Measurements from ENCODE around the gene ARPP21. TPM values are rescaled to one million over a fixed set of nuclear protein-coding genes. Genes with fewer than 3 reads are reported as not detected.

The ARPP21 gene
- polyA plus RNA-seq, 1 of the 3 experiments (the other 2 are of a cell fraction) = 1.6 TPM

DNA sequence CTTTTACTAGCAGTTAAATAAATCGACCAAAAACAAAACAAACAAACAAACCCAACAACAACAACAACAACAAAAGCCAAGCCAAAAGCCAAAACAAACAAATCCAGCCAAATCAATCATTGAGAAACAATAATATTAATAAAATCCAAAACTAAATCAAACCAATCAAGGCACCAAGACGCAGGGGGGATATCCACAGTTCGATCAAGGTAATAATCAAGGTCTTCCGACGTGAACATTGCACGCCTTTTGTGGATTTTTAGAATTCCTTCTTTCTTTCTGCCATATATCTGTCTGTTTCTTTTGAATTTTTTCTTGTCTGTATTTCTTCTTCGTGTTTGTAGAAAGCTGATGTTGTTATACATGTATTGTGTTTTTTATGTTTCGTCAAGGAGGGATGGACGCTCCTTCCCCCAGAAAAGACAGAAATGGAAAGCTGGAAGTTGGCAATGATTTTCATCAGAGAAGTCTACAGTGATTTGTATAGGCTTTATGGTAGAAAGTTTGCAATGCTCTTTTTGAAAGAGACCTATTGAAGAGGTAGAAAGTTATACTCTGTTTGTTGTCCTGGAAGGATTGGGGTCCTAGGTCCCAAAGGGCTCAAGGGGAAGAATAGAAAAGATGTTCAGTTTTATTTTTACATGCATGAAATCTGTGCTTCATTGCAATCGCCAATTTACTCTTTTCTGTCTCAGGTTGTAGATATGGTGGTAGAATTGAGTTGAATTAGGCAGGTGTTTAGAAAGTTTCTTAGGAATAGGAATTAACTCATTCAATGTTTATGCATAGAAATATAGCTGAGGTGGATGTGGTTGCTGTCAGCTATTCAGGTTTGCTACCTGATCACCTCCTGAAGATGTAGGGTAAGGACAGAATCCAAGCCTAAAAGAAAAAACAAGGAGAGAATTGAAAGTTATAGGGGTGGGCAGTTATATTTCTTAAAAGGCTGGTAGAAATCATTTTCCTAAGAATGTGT lies 1.2 kb downstream of the ARPP21 start:
- Histone ChIP-seq H3K27ac (ENCODE audit: low read depth in 2 of 2, low read length in 1 of 2) (no peak overlapping the region; a peak in 1 of 4 replicates), H3K4me1 (ENCODE audit: control insufficient read depth in 1 of 2, insufficient read depth in 2 of 2, low read depth in 1 of 2, low read length in 1 of 2) (peaks cover under 1% of the 10 kb centered on the region in 2 experiments; a peak in 1 of 4 replicates), H3F3A (replicated peaks; ENCODE audit: insufficient read depth) (no peaks in the 10 kb centered on the region), H3K9me2 (no peaks in the 10 kb centered on the region), H2AFZ (ENCODE audit: low read depth) (peak overlapping the region; percentile 84; the same call in 1 of the 2 replicates), H3K9me3 (no peaks in the 10 kb centered on the region), H3K79me2 (ENCODE audit: insufficient read depth) (no peaks in the 10 kb centered on the region), H3K4me3 (ENCODE audit: low read depth in 2 of 2, low read length in 1 of 2) (peak overlapping the region; percentile 63 to 68), H3K27me3 (ENCODE audit: insufficient read depth) (no peaks in the 10 kb centered on the region), H3K36me3 (replicated peaks in 1 of 2; ENCODE audit: control insufficient read depth in 1 of 2, insufficient read depth in 2 of 2, low read length in 1 of 2) (no peaks in the 10 kb centered on the region), H4K20me1 (ENCODE audit: insufficient read depth) (no peaks in the 10 kb centered on the region), H3K4me2 (peak overlapping the region; percentile 81), H3K9ac (no peak overlapping the region)
- POLR2A ChIA-PET = no interaction called here
- CTCF ChIA-PET = interaction anchor here (0.6 to 1.8 kb wide), 4 partner anchors 9 to 268 kb away, joined by 3 to 6 read pairs (median 4); no protein-coding TSS in a partner anchor
- no peak for DNase-seq
- TF ChIP-seq TAF1 (IDR thresholded peaks at IDR 0.05; ENCODE audit: borderline replicate concordance, low read depth, low read length) = no peak
- 51% methylated on average over 10 of the region's 10 CpGs for WGBS (ENCODE audit: low lambda C conversion rate)

DNA sequence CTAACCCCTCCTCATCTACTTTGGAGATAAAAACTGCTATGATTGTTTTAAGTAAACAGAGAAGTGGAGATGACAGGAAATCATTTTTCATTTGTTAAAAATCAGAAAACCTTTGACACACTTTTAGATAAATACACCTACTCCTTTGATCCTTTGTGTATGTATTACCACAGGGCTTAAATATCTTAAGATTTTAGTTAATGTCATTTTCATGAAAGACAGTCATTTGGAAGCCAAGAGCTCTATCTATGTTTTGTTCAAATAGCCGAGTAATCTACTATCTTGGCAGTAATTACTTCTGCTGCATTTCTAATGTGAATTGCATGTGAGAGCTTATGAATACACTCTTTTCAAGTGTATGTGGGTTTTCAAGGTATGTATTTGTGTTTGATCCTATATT lies 2.0 kb downstream of the ARPP21 start:
- WGBS (ENCODE audit: low lambda C conversion rate) = 79% methylated on average over 1 of the region's 1 CpG
- POLR2A ChIA-PET = no interaction called here
- no peaks in the 10 kb centered on the region for H3K27me3 ChIP-seq (ENCODE audit: insufficient read depth)
- no peaks in the 10 kb centered on the region for H3F3A ChIP-seq (replicated peaks; ENCODE audit: insufficient read depth)
- H3K9ac ChIP-seq = no peak overlapping the region
- DNase-seq = no peak
- H3K4me1 ChIP-seq (ENCODE audit: control insufficient read depth in 1 of 2, insufficient read depth in 2 of 2, low read depth in 1 of 2, low read length in 1 of 2) = peaks cover 0 to 7% of the 10 kb centered on the region in 2 experiments; a peak in 1 of 4 replicates
- peak overlapping the region in 1 of 2 experiments; percentile 68; a peak in 2 of 4 replicates for H3K4me3 ChIP-seq (ENCODE audit: low read depth in 2 of 2, low read length in 1 of 2)
- H3K79me2 ChIP-seq (ENCODE audit: insufficient read depth) = no peaks in the 10 kb centered on the region
- H3K9me2 ChIP-seq = no peaks in the 10 kb centered on the region
- CTCF ChIA-PET = interaction anchor here (2.2 kb wide), 1 partner anchor 18 kb away, joined by 7 read pairs; no protein-coding TSS in a partner anchor
- H3K36me3 ChIP-seq (replicated peaks in 1 of 2; ENCODE audit: control insufficient read depth in 1 of 2, insufficient read depth in 2 of 2, low read length in 1 of 2) = no peaks in the 10 kb centered on the region
- H2AFZ ChIP-seq (ENCODE audit: low read depth) = no peak overlapping the region
- H3K9me3 ChIP-seq = no peaks in the 10 kb centered on the region
- peak overlapping the region; percentile 81 for H3K4me2 ChIP-seq
- TF ChIP-seq CHD2 (IDR thresholded peaks at IDR 0.05; ENCODE audit: low read length, partially characterized antibody) (no peak), GATA2 (CRISPR knock-in tag; IDR thresholded peaks at IDR 0.05) (peak; percentile 34; the same call in 1 of the 2 replicates), RCOR1 (IDR thresholded peaks at IDR 0.05; ENCODE audit: low read length) (no peak)
- no peaks in the 10 kb centered on the region for H4K20me1 ChIP-seq (ENCODE audit: insufficient read depth)
- H3K27ac ChIP-seq (ENCODE audit: low read depth in 2 of 2, low read length in 1 of 2) = no peak overlapping the region; a peak in 1 of 4 replicates

DNA sequence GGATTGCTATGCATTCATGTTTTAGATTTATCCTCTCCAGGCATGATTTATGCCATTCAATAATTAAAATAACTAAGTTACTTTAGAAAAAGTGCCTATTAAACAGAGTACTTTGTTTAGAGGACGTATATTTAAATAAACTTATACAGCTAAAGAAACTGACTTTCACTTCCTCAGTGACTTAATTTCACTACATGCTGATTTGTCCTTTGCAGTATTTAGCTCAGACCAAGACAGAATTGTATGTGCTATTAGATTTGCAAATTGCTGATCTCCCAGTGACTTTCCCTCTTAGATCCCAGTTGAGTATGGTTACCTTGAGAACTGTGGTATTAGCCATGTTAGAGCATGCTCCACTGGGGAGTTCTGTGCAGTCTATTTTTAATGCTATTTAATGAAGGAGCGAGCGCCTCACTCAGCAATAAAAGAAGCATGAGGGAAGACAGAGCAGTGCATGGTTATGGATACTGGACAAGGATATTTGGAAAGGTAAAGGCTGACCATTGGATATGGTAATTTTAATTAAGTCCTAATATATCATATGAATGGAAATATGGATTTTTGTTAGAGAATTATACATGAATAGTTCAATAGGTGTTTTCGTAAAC lies 2.7 kb downstream of the ARPP21 start:
- H3K36me3 ChIP-seq (replicated peaks in 1 of 2; ENCODE audit: control insufficient read depth in 1 of 2, insufficient read depth in 2 of 2, low read length in 1 of 2) = no peaks in the 10 kb centered on the region
- POLR2A ChIA-PET = no interaction called here
- H3K27ac ChIP-seq (ENCODE audit: low read depth in 2 of 2, low read length in 1 of 2) = no peak overlapping the region
- no peaks in the 10 kb centered on the region for H3F3A ChIP-seq (replicated peaks; ENCODE audit: insufficient read depth)
- no peaks in the 10 kb centered on the region for H3K27me3 ChIP-seq (ENCODE audit: insufficient read depth)
- no peak for DNase-seq
- no peak overlapping the region for H3K9ac ChIP-seq
- WGBS (ENCODE audit: low lambda C conversion rate) = 91% methylated on average over 4 of the region's 4 CpGs
- H4K20me1 ChIP-seq (ENCODE audit: insufficient read depth) = no peaks in the 10 kb centered on the region
- H3K9me3 ChIP-seq = no peaks in the 10 kb centered on the region
- no peaks in the 10 kb centered on the region for H3K9me2 ChIP-seq
- CTCF ChIA-PET = interaction anchor here (1.8 to 2.2 kb wide), 2 partner anchors 17 to 267 kb away, joined by 3 to 7 read pairs; no protein-coding TSS in a partner anchor
- peaks cover 0 to 7% of the 10 kb centered on the region in 2 experiments; a peak in 1 of 4 replicates for H3K4me1 ChIP-seq (ENCODE audit: control insufficient read depth in 1 of 2, insufficient read depth in 2 of 2, low read depth in 1 of 2, low read length in 1 of 2)
- no peak overlapping the region for H2AFZ ChIP-seq (ENCODE audit: low read depth)
- TF ChIP-seq EZH2phosphoT487 (IDR thresholded peaks at IDR 0.05; ENCODE audit: borderline replicate concordance, low read depth) (no peak), TCF12 (IDR thresholded peaks at IDR 0.05) (no peak)
- peak overlapping the region; percentile 81 for H3K4me2 ChIP-seq
- H3K79me2 ChIP-seq (ENCODE audit: insufficient read depth) = no peaks in the 10 kb centered on the region
- peak overlapping the region; percentile 17 to 68; a peak in 2 of 4 replicates for H3K4me3 ChIP-seq (ENCODE audit: low read depth in 2 of 2, low read length in 1 of 2)

All from SK-N-SH (cell line).